Posterior vena cava (tissue), 2 donors: ENCODE data around the gene PCDH18. TPM values are rescaled to one million over a fixed set of nuclear protein-coding genes. Genes with fewer than 3 reads are reported as not detected.
"Not testable (repeated sequence)": the region's sequence is repeated elsewhere in the genome, so short reads cannot be mapped to it uniquely, and the experiment has no call there.

ENCODE experiments used
- DNase-seq: peaks from one replicate; pipeline ENCODE4 v3.0.0-alpha.2; 2020; ENCODE audit warnings: low spot score
- intact Hi-C, 2 donors: fragments of 100-400 bp; cut with DNase I; formaldehyde crosslinking; loops; one replicate each; pipeline versions ENCODE4 v1.14.1 to v1.14.2; 2022 to 2023
- total RNA-seq, 2 donors: library from RNA; stranded (reverse); fragmentation: NEBNext Ultra II Directional; extraction: Animal tissue kit (Norgen Biotek cat#: 25700); gene quantifications; one replicate each; pipeline ENCODE4 v1.2.1, GENCODE V29; 2021
- donor health status: DM: yes; HTN: yes; CAD: no.
- donor health status: DM: yes; HTN: yes; CAD: no.

Gene PCDH18
- total RNA-seq, 2 donors from 2014 or later, result 19.6 to 33.7 TPM

DNA sequence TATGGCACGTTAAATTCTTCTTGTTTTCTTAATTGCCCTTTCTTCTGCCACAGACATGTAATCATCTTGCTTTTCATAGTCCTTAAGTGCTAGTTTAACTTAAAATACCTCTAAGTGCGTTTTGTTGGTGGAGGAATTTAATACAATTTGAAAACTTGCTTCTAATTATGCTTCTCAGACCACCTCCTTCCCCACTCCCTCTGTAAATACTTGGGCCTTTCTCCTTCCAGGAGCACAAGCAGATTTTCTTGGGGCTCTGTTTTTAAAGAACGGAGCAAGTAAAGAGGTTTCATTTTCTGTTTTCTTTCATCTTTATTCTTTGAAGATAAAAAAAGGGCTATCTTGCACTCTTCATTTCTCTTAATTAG is 559 bp upstream of the PCDH18 start:
- no peak for DNase-seq
- intact Hi-C loops, result loop anchor here in 1 of 2 donors (10.0 kb wide), 1 partner anchor 278 kb away; no protein-coding TSS in a partner anchor

DNA sequence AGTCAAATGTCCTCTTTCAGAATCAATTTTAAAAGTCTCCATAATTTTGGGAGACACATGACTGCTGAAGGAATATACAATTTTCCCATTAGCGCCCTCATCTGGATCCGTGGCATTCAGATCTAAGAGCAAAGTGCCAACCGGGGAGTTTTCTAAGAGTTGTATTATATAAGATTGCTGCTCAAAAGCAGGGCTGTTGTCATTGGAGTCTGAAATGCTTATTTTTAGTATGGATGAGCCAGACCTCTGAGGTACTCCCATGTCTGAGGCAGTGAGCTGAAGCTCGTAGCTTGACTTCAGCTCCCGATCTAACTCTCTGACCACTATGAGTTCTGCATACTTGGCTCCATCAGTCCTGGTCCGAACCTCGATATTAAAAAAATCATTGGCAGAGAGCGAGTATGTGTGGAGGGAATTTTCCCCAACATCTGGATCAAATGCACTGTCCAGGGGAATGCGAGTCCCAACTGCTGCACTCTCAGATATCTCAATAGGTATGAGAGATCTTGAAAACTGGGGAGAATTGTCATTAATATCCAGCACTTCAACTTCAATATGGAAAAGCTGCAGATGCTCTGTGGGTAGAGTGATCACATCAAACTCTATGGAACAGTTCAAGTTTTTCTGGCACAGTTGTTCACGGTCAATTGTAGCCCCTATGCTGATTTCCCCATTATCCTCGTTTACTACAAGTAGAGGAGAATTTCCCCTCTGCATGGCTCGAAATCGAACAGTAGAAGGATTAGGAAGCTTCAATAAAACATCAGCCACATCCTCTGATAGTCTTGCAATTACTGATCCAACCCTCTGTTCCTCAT is 917 bp downstream of the PCDH18 start:
- intact Hi-C loops, result loop anchor here in 1 of 2 donors (10.0 kb wide), 1 partner anchor 277 kb away; no protein-coding TSS in a partner anchor
- DNase-seq, result no peak

GRCh38 chr4:137530176-137530575 is 2.1 kb downstream of the PCDH18 start:
- no peak for DNase-seq
- intact Hi-C loops, result loop anchor here in 1 of 2 donors (10.0 kb wide), 1 partner anchor 275 kb away; no protein-coding TSS in a partner anchor

GRCh38 chr4:137529432-137529831 is 2.9 kb downstream of the PCDH18 start:
- intact Hi-C loops, result no loop called here

DNA sequence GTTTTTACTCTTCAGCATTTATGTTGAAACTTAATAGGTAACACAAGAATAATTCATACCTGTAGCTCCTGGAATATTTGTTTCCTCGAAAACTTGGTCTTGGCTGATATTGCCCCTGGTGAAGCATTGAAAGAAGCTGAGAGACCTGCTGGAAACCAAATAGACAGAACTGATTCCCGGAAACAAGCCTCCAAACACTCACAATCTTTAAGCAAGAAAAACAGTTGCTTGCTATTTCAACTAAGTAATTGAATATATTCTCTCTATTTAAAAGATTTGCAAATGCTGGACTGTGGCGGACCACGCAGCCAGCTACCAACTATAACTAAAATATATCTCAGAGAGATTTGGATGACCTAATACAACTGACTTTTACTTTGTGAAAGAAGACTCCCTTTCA is 3.6 kb downstream of the PCDH18 start:
- intact Hi-C loops, result no loop called here

More at GRCh38 chr4:137529432-137529831, 2.9 kb downstream of the PCDH18 start:
- DNase-seq, result no peak

GRCh38 chr4:137526681-137527080 is 5.6 kb downstream of the PCDH18 start:
- intact Hi-C loops, result no loop called here
- DNase-seq, result no peak

More for the DNA sequence above, 3.6 kb downstream of the PCDH18 start:
- no peak for DNase-seq

- no peak for DNase-seq
- intact Hi-C loops, result no loop called here
These were observed 7.4 kb downstream of the PCDH18 start for GRCh38 chr4:137524725-137525369.

DNA sequence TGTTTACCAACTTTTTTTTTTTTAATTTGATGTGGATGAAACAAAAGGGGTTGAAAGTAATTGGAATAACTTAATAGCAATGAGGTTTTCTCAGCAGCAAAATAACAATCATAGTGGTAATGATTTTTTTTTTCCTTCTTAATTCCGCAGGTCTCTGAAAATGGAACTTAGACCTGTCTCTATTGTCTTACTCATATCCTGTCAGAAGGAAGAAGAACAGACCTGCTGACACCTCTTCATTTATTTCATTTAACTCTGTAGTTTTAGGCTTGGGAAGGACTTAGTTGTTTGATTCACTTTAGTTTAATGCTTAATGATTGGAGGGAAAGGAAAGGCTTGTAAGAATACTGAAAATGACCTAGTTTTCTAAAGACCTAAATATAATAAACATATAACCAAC is 9.0 kb downstream of the PCDH18 start:
- no peak for DNase-seq
- intact Hi-C loops, result no loop called here

DNA sequence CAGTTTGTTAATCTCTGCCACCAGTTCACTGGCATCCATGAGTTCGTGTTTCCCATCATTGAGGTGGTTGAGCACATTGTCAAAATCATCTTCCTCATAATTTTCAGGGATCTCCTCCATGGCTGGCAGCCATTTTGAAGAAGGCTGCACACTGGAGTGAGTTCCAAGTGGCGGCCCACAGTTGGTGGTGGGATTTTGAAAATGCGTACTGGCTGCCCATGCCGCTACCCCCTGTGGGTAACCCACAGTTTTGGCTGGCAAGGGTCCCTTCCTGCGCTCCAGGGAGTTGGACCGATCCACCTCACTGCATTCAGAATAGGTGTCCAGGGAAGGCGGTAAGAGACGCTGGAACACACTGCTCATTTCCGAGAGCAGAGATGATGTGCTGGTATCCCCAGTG is 11.2 kb downstream of the PCDH18 start:
- intact Hi-C loops, result no loop called here
- no peak for DNase-seq

GRCh38 chr4:137519406-137519805 is 12.9 kb downstream of the PCDH18 start:
- intact Hi-C loops, result no loop called here
- DNase-seq, result no peak

- intact Hi-C loops, DNase-seq: not testable (repeated sequence)
These were observed 15.0 kb downstream of the PCDH18 start for GRCh38 chr4:137517323-137517722.

DNA sequence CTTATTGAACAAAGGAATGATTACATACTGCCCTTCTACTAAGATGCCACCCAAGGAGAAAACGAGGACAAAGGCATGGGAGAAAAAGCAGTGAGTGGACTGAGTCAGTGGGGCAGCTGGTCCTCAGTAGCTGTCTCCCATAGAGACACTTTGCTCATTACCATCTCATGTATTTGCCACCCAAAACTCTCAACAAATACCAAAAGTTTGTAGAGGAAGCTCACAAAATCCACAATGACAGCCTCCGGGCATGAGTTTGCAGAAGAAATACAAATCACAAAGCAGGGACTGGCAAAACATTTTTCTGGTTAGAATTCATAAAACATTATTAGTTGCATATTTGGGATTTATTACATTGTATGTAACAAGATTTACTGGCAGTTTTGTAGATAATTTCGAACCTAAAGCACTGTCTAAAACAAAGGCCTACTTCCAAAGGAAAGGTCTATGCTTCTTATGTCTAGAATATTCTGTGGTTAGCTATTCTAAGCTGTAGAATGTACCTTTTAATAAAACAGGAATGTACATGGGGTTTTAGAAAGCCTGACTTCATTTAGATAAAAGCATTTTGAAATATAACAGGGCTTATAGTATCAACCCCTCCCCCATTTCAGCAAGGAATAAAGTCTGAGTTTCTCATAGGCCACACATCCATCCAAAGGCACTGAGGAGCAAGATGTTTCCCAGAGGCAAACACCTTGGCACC is 17.7 kb downstream of the PCDH18 start:
- DNase-seq, result no peak
- intact Hi-C loops, result no loop called here

GRCh38 chr4:137510557-137511265 is 21.6 kb downstream of the PCDH18 start:
- intact Hi-C loops, result no loop called here

GRCh38 chr4:137509855-137510282 is 22.4 kb downstream of the PCDH18 start:
- DNase-seq, result no peak
- intact Hi-C loops, result no loop called here

More at GRCh38 chr4:137510557-137511265, 21.6 kb downstream of the PCDH18 start:
- no peak for DNase-seq

GRCh38 chr4:137502339-137503129 is 29.8 kb downstream of the PCDH18 start:
- DNase-seq, result no peak
- intact Hi-C loops, result no loop called here

DNA sequence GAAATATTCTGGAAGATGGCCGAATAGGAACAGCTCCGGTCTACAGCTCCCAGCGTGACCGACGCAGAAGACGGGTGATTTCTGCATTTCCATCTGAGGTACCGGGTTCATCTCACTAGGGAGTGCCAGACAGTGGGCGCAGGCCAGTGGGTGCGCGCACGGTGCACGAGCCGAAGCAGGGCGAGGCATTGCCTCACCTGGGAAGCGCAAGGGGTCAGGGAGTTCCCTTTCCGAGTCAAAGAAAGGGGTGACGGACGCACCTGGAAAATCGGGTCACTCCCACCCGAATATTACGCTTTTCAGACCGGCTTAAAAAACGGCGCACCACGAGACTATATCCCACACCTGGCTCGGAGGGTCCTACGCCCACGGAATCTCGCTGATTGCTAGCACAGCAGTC is 36.0 kb downstream of the PCDH18 start:
- DNase-seq, intact Hi-C loops: not testable (repeated sequence)

- DNase-seq, result no peak
These were observed 36.7 kb downstream of the PCDH18 start for GRCh38 chr4:137495578-137495977.

DNA sequence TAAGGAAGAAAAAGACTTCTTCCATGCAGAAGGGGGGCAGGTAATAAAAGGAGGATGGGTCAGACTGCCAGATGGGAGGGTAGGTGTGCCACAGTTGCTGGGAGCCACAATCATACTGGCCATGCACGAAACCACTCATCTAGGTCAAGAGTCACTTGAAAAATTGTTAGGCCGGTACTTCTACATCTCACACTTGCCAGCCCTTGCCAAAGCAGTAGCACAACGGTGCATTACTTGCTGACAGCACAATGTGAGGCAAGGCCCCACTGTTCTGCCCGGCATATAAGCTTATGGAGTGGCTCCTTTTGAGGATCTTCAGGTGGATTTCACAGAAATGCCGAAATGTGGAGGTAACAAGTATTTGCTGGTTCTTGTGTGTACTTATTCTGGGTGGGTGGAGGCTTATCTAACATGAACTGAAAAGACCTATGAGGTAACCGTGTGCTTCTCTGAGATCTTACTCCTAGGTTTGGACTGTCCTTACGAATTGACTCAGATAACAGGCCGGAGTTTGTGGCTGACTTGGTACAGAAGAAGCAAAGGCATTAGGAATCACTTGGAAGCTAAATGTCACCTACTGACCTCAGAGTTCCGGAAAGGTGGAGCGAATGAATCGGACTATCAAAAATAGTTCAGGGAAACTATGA is 48.9 kb downstream of the PCDH18 start:
- intact Hi-C loops, DNase-seq: not testable (repeated sequence)

More at GRCh38 chr4:137495578-137495977, 36.7 kb downstream of the PCDH18 start:
- intact Hi-C loops, result no loop called here
